Right atrium auricular region (tissue), 2 donors: ENCODE data around the gene EEF2. TPM values are rescaled to one million over a fixed set of nuclear protein-coding genes. Genes with fewer than 3 reads are reported as not detected.

Source experiments
- DNase-seq: peaks from one replicate; pipeline ENCODE4 v3.0.0-alpha.2; 2019; ENCODE audit warnings: low spot score
- H3K27ac ChIP-seq, 2 donors: fragments of 200-600 bp; sonication (generic); 1 replicate in 1 of 2; 2 replicates in 1 of 2; pipeline ENCODE4 v1.5.1; 2016 to 2019
- H3K27me3 ChIP-seq, 2 donors: fragments of 200-600 bp; sonication (generic); one replicate each; pipeline versions ENCODE4 v1.5.1 to v1.6.0; 2017 to 2019
- H3K36me3 ChIP-seq: fragments of 200-600 bp; sonication (generic); one replicate; pipeline ENCODE4 v1.5.1; 2016
- H3K4me1 ChIP-seq, 2 donors: fragments of 200-600 bp; sonication (generic); one replicate each; pipeline versions ENCODE4 v1.5.1 to v1.6.0; 2017 to 2019
- H3K4me3 ChIP-seq, 2 donors: fragments of 200-600 bp; sonication (generic); 1 replicate in 1 of 2; 2 replicates in 1 of 2; pipeline ENCODE4 v1.5.1; 2017 to 2019; ENCODE audit warnings: mild to moderate bottlenecking in 1 of 2, moderate library complexity in 1 of 2
- H3K9me3 ChIP-seq, 2 donors: fragments of 200-600 bp; sonication (generic); one replicate each; pipeline ENCODE4 v1.5.1; 2019
- CTCF ChIP-seq, 2 donors: fragments of 200-600 bp; sonication (generic); IDR thresholded peaks; one replicate each; pipeline ENCODE4 v1.5.1; 2019; ENCODE audit warnings: antibody characterized with exemption in 2 of 2
- total RNA-seq, 2 donors: library from RNA; depleted of rRNA; stranded (reverse); fragments of >200 nt; gene quantifications; one replicate each; pipeline ENCODE4 v1.1.0, GENCODE V29; 2016

Gene EEF2
- total RNA-seq, 2 donors from 2014 or later = 1,205 to 1,737 TPM

- Histone ChIP-seq H3K4me3 (no peak overlapping the region), H3K4me1 (peaks cover 0 to 21% of the 10 kb centered on the region in 2 donors), H3K27me3 (no peaks in the 10 kb centered on the region), H3K27ac (no peak overlapping the region), H3K9me3 (no peaks in the 10 kb centered on the region), H3K36me3 (peaks cover 98% of the 10 kb centered on the region)
- DNase-seq = no peak
- no peak for TF ChIP-seq CTCF (IDR thresholded peaks at IDR 0.05)
These were observed 5.5 kb downstream of the EEF2 start for GRCh38 chr19:3979674-3980352.

GRCh38 chr19:3979289-3979673, 6.0 kb downstream of the EEF2 start:
- Histone ChIP-seq H3K27me3 (no peaks in the 10 kb centered on the region), H3K36me3 (peaks cover 94% of the 10 kb centered on the region), H3K27ac (no peak overlapping the region), H3K4me1 (peaks cover 0 to 19% of the 10 kb centered on the region in 2 donors), H3K9me3 (no peaks in the 10 kb centered on the region), H3K4me3 (no peak overlapping the region)
- DNase-seq = no peak
- TF ChIP-seq CTCF (IDR thresholded peaks at IDR 0.05) = no peak

GRCh38 chr19:3978145-3978544, 7.1 kb downstream of the EEF2 start:
- H3K27ac ChIP-seq = no peak overlapping the region
- no peaks in the 10 kb centered on the region for H3K9me3 ChIP-seq
- H3K27me3 ChIP-seq = no peaks in the 10 kb centered on the region
- peaks cover 0 to 8% of the 10 kb centered on the region in 2 donors for H3K4me1 ChIP-seq
- H3K36me3 ChIP-seq = peaks cover 83% of the 10 kb centered on the region
- no peak for TF ChIP-seq CTCF (IDR thresholded peaks at IDR 0.05)
- no peak overlapping the region for H3K4me3 ChIP-seq
- DNase-seq = no peak

- no peaks in the 10 kb centered on the region for H3K9me3 ChIP-seq
- no peak overlapping the region for H3K27ac ChIP-seq
- H3K4me1 ChIP-seq = peaks cover 0 to 1% of the 10 kb centered on the region in 2 donors
- TF ChIP-seq CTCF (IDR thresholded peaks at IDR 0.05) = no peak
- no peak overlapping the region for H3K4me3 ChIP-seq
- DNase-seq = no peak
- peaks cover 76% of the 10 kb centered on the region for H3K36me3 ChIP-seq
- H3K27me3 ChIP-seq = no peaks in the 10 kb centered on the region
These were observed 7.8 kb downstream of the EEF2 start for GRCh38 chr19:3977242-3978143.

GRCh38 chr19:3976495-3977241, 8.6 kb downstream of the EEF2 start:
- no peak overlapping the region for H3K27ac ChIP-seq
- H3K36me3 ChIP-seq = peaks cover 68% of the 10 kb centered on the region
- no peaks in the 10 kb centered on the region for H3K27me3 ChIP-seq
- H3K9me3 ChIP-seq = no peaks in the 10 kb centered on the region
- DNase-seq = no peak
- H3K4me1 ChIP-seq = peaks cover 0 to under 1% of the 10 kb centered on the region in 2 donors
- no peak for TF ChIP-seq CTCF (IDR thresholded peaks at IDR 0.05)
- no peak overlapping the region for H3K4me3 ChIP-seq
